Mucosa of rectum (tissue), 2 donors: ENCODE results near the gene PTH1R.

Experiments used
- H3K27ac ChIP-seq, 2 donors: one replicate each; pipeline ENCODE4 v1.7.0; 2013; ENCODE audit warnings: inconsistent platforms in 2 of 2, low read depth in 2 of 2, low read length in 2 of 2
- H3K27me3 ChIP-seq, 2 donors: one replicate each; pipeline ENCODE4 v1.7.0; 2013; ENCODE audit warnings: low read length in 2 of 2; ENCODE audit not compliant: control insufficient read depth in 2 of 2, insufficient read depth in 2 of 2
- H3K36me3 ChIP-seq, 2 donors: one replicate each; pipeline ENCODE4 v1.7.0; 2013; ENCODE audit warnings: low read length in 2 of 2; ENCODE audit not compliant: control insufficient read depth in 2 of 2, insufficient read depth in 2 of 2
- H3K4me1 ChIP-seq, 2 donors: one replicate each; pipeline ENCODE4 v1.7.0; 2013; ENCODE audit warnings: low read length in 2 of 2, mild to moderate bottlenecking in 1 of 2; ENCODE audit not compliant: control insufficient read depth in 2 of 2, insufficient read depth in 2 of 2
- H3K4me3 ChIP-seq, 2 donors: one replicate each; pipeline ENCODE4 v1.7.0; 2013; ENCODE audit warnings: low read length in 2 of 2
- H3K9ac ChIP-seq, 2 donors: one replicate each; pipeline ENCODE4 v1.7.0; 2013; ENCODE audit warnings: low read length in 2 of 2, low read depth in 1 of 2, mild to moderate bottlenecking in 1 of 2
- H3K9me3 ChIP-seq, 2 donors: one replicate each; pipeline ENCODE4 v1.7.0; 2013; ENCODE audit warnings: low read length in 2 of 2; ENCODE audit not compliant: control insufficient read depth in 2 of 2
- donor health status: healthy.
- donor health status: Normal muscosa, but diverticular disease.

PTH1R gene

GRCh38 chr3:46921041-46921440 is 43.5 kb downstream of the PTH1R start:
- Histone ChIP-seq H3K36me3 (peaks cover 80% of the 10 kb centered on the region in 2 donors), H3K9ac (no peak overlapping the region), H3K27me3 (no peaks in the 10 kb centered on the region), H3K4me1 (peaks cover 0 to 3% of the 10 kb centered on the region in 2 donors), H3K27ac (no peak overlapping the region), H3K4me3 (no peak overlapping the region), H3K9me3 (no peaks in the 10 kb centered on the region)

GRCh38 chr3:46921871-46922271 is 44.4 kb downstream of the PTH1R start:
- peaks cover 80 to 86% of the 10 kb centered on the region in 2 donors for H3K36me3 ChIP-seq
- no peak overlapping the region for H3K9ac ChIP-seq
- H3K4me3 ChIP-seq, result no peak overlapping the region
- H3K27ac ChIP-seq, result no peak overlapping the region
- H3K4me1 ChIP-seq, result peaks cover 7 to 11% of the 10 kb centered on the region in 2 donors
- no peaks in the 10 kb centered on the region for H3K27me3 ChIP-seq
- no peaks in the 10 kb centered on the region for H3K9me3 ChIP-seq

- Histone ChIP-seq H3K36me3 (peaks cover 75 to 83% of the 10 kb centered on the region in 2 donors), H3K27me3 (no peaks in the 10 kb centered on the region), H3K4me1 (peaks cover 12 to 17% of the 10 kb centered on the region in 2 donors), H3K9me3 (no peaks in the 10 kb centered on the region), H3K4me3 (no peak overlapping the region), H3K27ac (no peak overlapping the region), H3K9ac (no peak overlapping the region)
These were observed 44.9 kb downstream of the PTH1R start for GRCh38 chr3:46922426-46922825.

GRCh38 chr3:46922871-46923558 is 45.5 kb downstream of the PTH1R start:
- no peaks in the 10 kb centered on the region for H3K27me3 ChIP-seq
- H3K9me3 ChIP-seq, result no peaks in the 10 kb centered on the region
- H3K27ac ChIP-seq, result no peak overlapping the region
- H3K4me1 ChIP-seq, result peaks cover 18 to 21% of the 10 kb centered on the region in 2 donors
- no peak overlapping the region for H3K9ac ChIP-seq
- no peak overlapping the region for H3K4me3 ChIP-seq
- peaks cover 77 to 78% of the 10 kb centered on the region in 2 donors for H3K36me3 ChIP-seq

- Histone ChIP-seq H3K27ac (no peak overlapping the region), H3K36me3 (peaks cover 71% of the 10 kb centered on the region in 2 donors), H3K4me3 (no peak overlapping the region), H3K9me3 (no peaks in the 10 kb centered on the region), H3K9ac (no peak overlapping the region), H3K27me3 (no peaks in the 10 kb centered on the region), H3K4me1 (peaks cover 20 to 24% of the 10 kb centered on the region in 2 donors)
These were observed 46.2 kb downstream of the PTH1R start for GRCh38 chr3:46923559-46924350.

GRCh38 chr3:46924921-46925584 is 47.5 kb downstream of the PTH1R start:
- Histone ChIP-seq H3K4me1 (peaks cover 30 to 34% of the 10 kb centered on the region in 2 donors), H3K27ac (no peak overlapping the region), H3K9me3 (no peaks in the 10 kb centered on the region), H3K9ac (no peak overlapping the region), H3K27me3 (no peaks in the 10 kb centered on the region), H3K4me3 (no peak overlapping the region), H3K36me3 (peaks cover 59 to 61% of the 10 kb centered on the region in 2 donors)

GRCh38 chr3:46925585-46925934 is 48.0 kb downstream of the PTH1R start:
- peaks cover 35 to 39% of the 10 kb centered on the region in 2 donors for H3K4me1 ChIP-seq

GRCh38 chr3:46926039-46926438 is 48.5 kb downstream of the PTH1R start:
- peak overlapping the region in 1 of 2 donors; percentile 5 for H3K9ac ChIP-seq
- H3K27me3 ChIP-seq, result no peaks in the 10 kb centered on the region
- no peak overlapping the region for H3K4me3 ChIP-seq
- H3K27ac ChIP-seq, result peak overlapping the region in 1 of 2 donors; percentile 74
- H3K36me3 ChIP-seq, result peaks cover 49 to 51% of the 10 kb centered on the region in 2 donors
- peaks cover 39 to 44% of the 10 kb centered on the region in 2 donors for H3K4me1 ChIP-seq
- no peaks in the 10 kb centered on the region for H3K9me3 ChIP-seq

More at GRCh38 chr3:46925585-46925934, 48.0 kb downstream of the PTH1R start:
- no peaks in the 10 kb centered on the region for H3K27me3 ChIP-seq
- peaks cover 54 to 56% of the 10 kb centered on the region in 2 donors for H3K36me3 ChIP-seq
- H3K4me3 ChIP-seq, result no peak overlapping the region
- H3K9me3 ChIP-seq, result no peaks in the 10 kb centered on the region
- no peak overlapping the region for H3K9ac ChIP-seq
- H3K27ac ChIP-seq, result peak overlapping the region in 1 of 2 donors; percentile 74

GRCh38 chr3:46926447-46926846 is 48.9 kb downstream of the PTH1R start:
- peak overlapping the region in 1 of 2 donors; percentile 5 for H3K9ac ChIP-seq
- H3K9me3 ChIP-seq, result no peaks in the 10 kb centered on the region
- peaks cover 45 to 47% of the 10 kb centered on the region in 2 donors for H3K36me3 ChIP-seq
- H3K27me3 ChIP-seq, result no peaks in the 10 kb centered on the region
- H3K4me1 ChIP-seq, result peaks cover 43 to 48% of the 10 kb centered on the region in 2 donors
- peak overlapping the region; percentile 62 to 74 for H3K27ac ChIP-seq
- no peak overlapping the region for H3K4me3 ChIP-seq
